WTC11 (cell line): ENCODE results near the gene ARHGEF17. TPM values are rescaled to one million over a fixed set of nuclear protein-coding genes. Genes with fewer than 3 reads are reported as not detected.

Source experiments
- ATAC-seq: fragments of 200-7000 bp; cut with Tn5 transposase; 2 replicates; pipeline ENCODE4 v1.10.0; 2021; ENCODE audit warnings: mild to moderate bottlenecking, moderate library complexity
- CTCF ChIA-PET: fragments of 300-600 bp; sonication (Branson Sonifier 250); formaldehyde crosslinking; loops from one replicate; lab custom pipeline; 2021; ENCODE audit warnings: antibody characterized with exemption; lab: Charles Lee
- POLR2A ChIA-PET: fragments of 350-600 bp; sonication (Branson Sonifier 250); formaldehyde crosslinking; loops from one replicate; lab custom pipeline; 2021; ENCODE audit warnings: antibody characterized with exemption; lab: Charles Lee
- DNase-seq: peaks from one replicate; pipeline ENCODE4 v3.0.0; 2021; ENCODE audit warnings: low spot score
- H3K27ac Mint-ChIP-seq: 2 replicates; pipeline ENCODE4 v1.8.0; 2021; ENCODE audit warnings: mixed read lengths
- H3K27me3 Mint-ChIP-seq: 2 replicates; pipeline ENCODE4 v1.8.0; 2021; ENCODE audit warnings: low read depth, mild to moderate bottlenecking, moderate library complexity, mixed read lengths
- H3K36me3 Mint-ChIP-seq: 2 replicates; pipeline ENCODE4 v1.8.0; 2021; ENCODE audit warnings: mixed read lengths
- H3K4me1 Mint-ChIP-seq: 2 replicates; pipeline ENCODE4 v1.8.0; 2022; ENCODE audit warnings: mixed read lengths
- H3K4me3 Mint-ChIP-seq: 2 replicates; pipeline ENCODE4 v1.8.0; 2021; ENCODE audit warnings: mild to moderate bottlenecking, moderate library complexity, mixed read lengths
- H3K9me3 Mint-ChIP-seq: 2 replicates; pipeline ENCODE4 v1.8.0; 2021; ENCODE audit warnings: mixed read lengths
- AFF4 ChIP-seq: sonication (generic); formaldehyde crosslinking; IDR thresholded peaks from 2 replicates; pipeline ENCODE4 v1.8.1; 2023; ENCODE audit warnings: mild to moderate bottlenecking, missing genetic modification reagents, borderline replicate concordance
- AR ChIP-seq: fragments of 250-450 bp; sonication (Bioruptor Pico); IDR thresholded peaks from 2 replicates; pipeline ENCODE4 v1.9.0; 2021; ENCODE audit warnings: mild to moderate bottlenecking
- ATF1 ChIP-seq: sonication (generic); formaldehyde crosslinking; IDR thresholded peaks from 2 replicates; pipeline ENCODE4 v1.8.1; 2023; ENCODE audit warnings: mild to moderate bottlenecking, moderate library complexity, missing genetic modification reagents
- ATF3 ChIP-seq: sonication (generic); formaldehyde crosslinking; conservative IDR thresholded peaks from 2 replicates; pipeline ENCODE4 v1.8.1; 2022; ENCODE audit warnings: mild to moderate bottlenecking, missing genetic modification reagents
- CBFB ChIP-seq: sonication (generic); formaldehyde crosslinking; IDR thresholded peaks from 2 replicates; pipeline ENCODE4 v1.8.1; 2022; ENCODE audit warnings: mild to moderate bottlenecking, low read depth, missing genetic modification reagents
- CTCF ChIP-seq: fragments of 200-600 bp; IDR thresholded peaks from 2 replicates; pipeline ENCODE4 v1.8.0; 2022; ENCODE audit warnings: antibody characterized with exemption
- ESRRA ChIP-seq: sonication (generic); formaldehyde crosslinking; IDR thresholded peaks from 2 replicates; pipeline ENCODE4 v1.8.1; 2022; ENCODE audit warnings: mild to moderate bottlenecking, missing genetic modification reagents, borderline replicate concordance
- FOXK1 ChIP-seq: sonication (generic); formaldehyde crosslinking; IDR thresholded peaks from 2 replicates; pipeline ENCODE4 v1.8.0; 2022; ENCODE audit warnings: mild to moderate bottlenecking, moderate library complexity, missing genetic modification reagents
- FOXP4 ChIP-seq: sonication (generic); formaldehyde crosslinking; IDR thresholded peaks from 2 replicates; pipeline ENCODE4 v1.8.0; 2022; ENCODE audit warnings: mild to moderate bottlenecking, missing genetic modification reagents
- HMGA2 ChIP-seq: fragments of 250-450 bp; sonication (Bioruptor Pico); IDR thresholded peaks from 2 replicates; pipeline ENCODE4 v1.4.0; 2021; ENCODE audit warnings: mild to moderate bottlenecking, moderate library complexity
- MAX ChIP-seq: sonication (generic); formaldehyde crosslinking; IDR thresholded peaks from 2 replicates; pipeline ENCODE4 v1.8.0; 2022; ENCODE audit warnings: mild to moderate bottlenecking, missing genetic modification reagents
- MYBL2 ChIP-seq: sonication (generic); formaldehyde crosslinking; IDR thresholded peaks from 2 replicates; pipeline ENCODE4 v1.8.1; 2023; ENCODE audit warnings: mild to moderate bottlenecking, moderate library complexity, missing genetic modification reagents
- NFATC4 ChIP-seq: fragments of 250-450 bp; sonication (Bioruptor Pico); IDR thresholded peaks from 2 replicates; pipeline ENCODE4 v1.9.0; 2021; ENCODE audit warnings: mild to moderate bottlenecking
- NFE2L1 ChIP-seq: sonication (generic); formaldehyde crosslinking; IDR thresholded peaks from 2 replicates; pipeline ENCODE4 v1.8.1; 2023; ENCODE audit warnings: missing genetic modification reagents
- NR2C2 ChIP-seq: sonication (generic); formaldehyde crosslinking; IDR thresholded peaks from 2 replicates; pipeline ENCODE4 v1.8.0; 2022; ENCODE audit warnings: mild to moderate bottlenecking, missing genetic modification reagents
- TEAD4 ChIP-seq: sonication (generic); formaldehyde crosslinking; IDR thresholded peaks from 2 replicates; pipeline ENCODE4 v1.8.0; 2022; ENCODE audit warnings: mild to moderate bottlenecking, missing genetic modification reagents
- TP53 ChIP-seq: sonication (generic); formaldehyde crosslinking; IDR thresholded peaks from 2 replicates; pipeline ENCODE4 v1.8.1; 2023; ENCODE audit warnings: mild to moderate bottlenecking, missing genetic modification reagents
- ZNF281 ChIP-seq: sonication (generic); formaldehyde crosslinking; IDR thresholded peaks from 2 replicates; pipeline ENCODE4 v1.8.0; 2023; ENCODE audit warnings: mild to moderate bottlenecking, missing genetic modification reagents
- ZNF317 ChIP-seq: sonication (generic); formaldehyde crosslinking; IDR thresholded peaks from 2 replicates; pipeline ENCODE4 v1.8.1; 2023; ENCODE audit warnings: low read depth, mild to moderate bottlenecking, moderate library complexity, missing genetic modification reagents, borderline replicate concordance
- ZNF416 ChIP-seq: fragments of 250-450 bp; sonication (Bioruptor Pico); IDR thresholded peaks from 2 replicates; pipeline ENCODE4 v1.9.0; 2021; ENCODE audit warnings: mild to moderate bottlenecking, inconsistent platforms
- total RNA-seq: library from RNA; stranded (reverse); gene quantifications from 3 replicates; pipeline ENCODE4 v1.2.3, GENCODE V29; 2021

The ARHGEF17 gene
- total RNA-seq, 1 experiment from 2014 or later: 18.2 TPM

GRCh38 chr11:73291781-73292524, 16.1 kb upstream of the ARHGEF17 start:
- Mint-ChIP-seq H3K4me1 (peaks cover 16% of the 10 kb centered on the region), H3K27me3 (peaks cover 13% of the 10 kb centered on the region), H3K9me3 (no peaks in the 10 kb centered on the region), H3K4me3 (no peak overlapping the region), H3K36me3 (no peaks in the 10 kb centered on the region), H3K27ac (no peak overlapping the region)
- DNase-seq (no peak), ATAC-seq (no peak)
- CTCF ChIA-PET: interaction anchor here (0.6 to 5.6 kb wide), 16 partner anchors 9 to 338 kb away, joined by 3 to 49 read pairs (median 4); partner anchors contain the start of gene P2RY6
- POLR2A ChIA-PET: no interaction called here
- TF ChIP-seq NFATC4 (CRISPR knock-in tag) (no peak), ESRRA (CRISPR knock-in tag) (no peak), ZNF281 (CRISPR knock-in tag) (no peak), AR (CRISPR knock-in tag) (no peak), ZNF317 (CRISPR knock-in tag) (no peak), TEAD4 (CRISPR knock-in tag) (no peak), TP53 (CRISPR knock-in tag) (no peak), NFE2L1 (CRISPR knock-in tag) (no peak), MAX (CRISPR knock-in tag) (no peak), CBFB (no peak), ZNF416 (CRISPR knock-in tag) (no peak), AFF4 (CRISPR knock-in tag) (no peak), FOXP4 (CRISPR knock-in tag) (no peak), HMGA2 (CRISPR knock-in tag) (no peak), CTCF (no peak), ATF1 (no peak), MYBL2 (no peak), NR2C2 (CRISPR knock-in tag) (no peak), ATF3 (CRISPR knock-in tag) (no peak), FOXK1 (no peak)
- TF ChIP-seq, all 79 proteins: peak for 0
